Natural killer cell treated with Interleukin-12 subunit alpha and Interleukin-12 subunit beta and Interleukin-15 and Interleukin-18, amount 100 ng/mL, for 72 hours (primary cell): ENCODE results near the gene TNFRSF1B. TPM values are rescaled to one million over a fixed set of nuclear protein-coding genes. Genes with fewer than 3 reads are reported as not detected.

ENCODE experiments used
- ATAC-seq, 2 donors: fragments of 150-1000 bp; cut with Tn5 transposase in 1 of 2; sonication (Bioruptor Pico), chemical (Tn5 transposase) in 1 of 2; 2 replicates each; pipeline ENCODE4 v1.10.0; 2021
- DNase-seq: peaks from one replicate; pipeline ENCODE4 v3.0.0; 2022; ENCODE audit warnings: low spot score
- H3K27ac Mint-ChIP-seq, 2 donors: 1 replicate in 1 of 2; 2 replicates in 1 of 2; pipeline ENCODE4 v1.8.0; 2022; ENCODE audit warnings: mixed read lengths in 2 of 2, mild to moderate bottlenecking in 1 of 2, moderate library complexity in 1 of 2
- H3K27me3 Mint-ChIP-seq, 2 donors: 1 replicate in 1 of 2; 2 replicates in 1 of 2; pipeline ENCODE4 v1.8.0; 2022; ENCODE audit warnings: mixed read lengths in 2 of 2
- H3K36me3 Mint-ChIP-seq: one replicate; pipeline ENCODE4 v1.8.0; 2022; ENCODE audit warnings: mixed read lengths
- H3K4me1 Mint-ChIP-seq, 2 donors: 1 replicate in 1 of 2; 2 replicates in 1 of 2; pipeline ENCODE4 v1.8.0; 2022; ENCODE audit warnings: low read depth in 2 of 2, mixed read lengths in 2 of 2, mild to moderate bottlenecking in 1 of 2
- H3K4me3 Mint-ChIP-seq: one replicate; pipeline ENCODE4 v1.8.0; 2022; ENCODE audit warnings: mixed read lengths
- H3K9me3 Mint-ChIP-seq: 2 replicates; pipeline ENCODE4 v1.8.0; 2022; ENCODE audit warnings: mixed read lengths
- total RNA-seq, 2 donors: library from RNA; stranded (reverse); gene quantifications; one replicate each; pipeline ENCODE4 v1.2.3, GENCODE V29; 2022

The TNFRSF1B gene
- total RNA-seq, 2 donors from 2014 or later, result 452 to 479 TPM

DNA sequence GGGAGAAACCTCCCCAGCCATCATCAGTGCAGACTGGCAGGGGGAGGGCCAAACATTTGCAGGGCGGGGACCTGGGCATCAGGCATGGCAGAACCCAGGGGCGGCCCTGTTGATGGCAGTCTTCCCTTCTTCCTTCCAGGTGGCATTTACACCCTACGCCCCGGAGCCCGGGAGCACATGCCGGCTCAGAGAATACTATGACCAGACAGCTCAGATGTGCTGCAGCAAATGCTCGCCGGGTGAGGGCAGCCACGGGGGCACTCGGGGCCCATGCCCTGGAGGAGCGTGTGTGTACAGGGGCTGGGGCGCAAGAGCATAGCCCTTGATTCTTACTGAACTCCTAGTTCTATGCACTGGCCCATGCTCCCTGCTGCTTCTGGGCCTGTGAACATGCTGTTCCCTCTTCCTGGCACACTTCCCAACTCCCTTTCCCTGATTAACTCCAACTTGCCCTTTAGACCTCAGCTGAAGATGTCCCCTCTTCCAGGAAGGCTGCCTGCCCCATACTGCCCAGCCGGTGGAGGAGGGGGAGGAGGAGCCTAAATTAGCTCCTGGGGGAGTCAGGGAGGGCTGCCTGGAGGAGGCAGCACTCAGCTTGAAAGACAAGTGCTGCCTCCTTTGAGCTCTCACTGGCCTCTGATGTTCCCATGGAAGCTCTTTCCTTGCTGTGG lies 22.0 kb downstream of the TNFRSF1B start:
- Mint-ChIP-seq H3K9me3 (no peaks in the 10 kb centered on the region), H3K4me3 (no peak overlapping the region), H3K27me3 (no peaks in the 10 kb centered on the region), H3K4me1 (peaks cover 36 to 65% of the 10 kb centered on the region in 2 donors), H3K27ac (peak overlapping the region; percentile 69 to 82), H3K36me3 (peaks cover 13% of the 10 kb centered on the region)
- no peak for ATAC-seq
- DNase-seq, result no peak

DNA sequence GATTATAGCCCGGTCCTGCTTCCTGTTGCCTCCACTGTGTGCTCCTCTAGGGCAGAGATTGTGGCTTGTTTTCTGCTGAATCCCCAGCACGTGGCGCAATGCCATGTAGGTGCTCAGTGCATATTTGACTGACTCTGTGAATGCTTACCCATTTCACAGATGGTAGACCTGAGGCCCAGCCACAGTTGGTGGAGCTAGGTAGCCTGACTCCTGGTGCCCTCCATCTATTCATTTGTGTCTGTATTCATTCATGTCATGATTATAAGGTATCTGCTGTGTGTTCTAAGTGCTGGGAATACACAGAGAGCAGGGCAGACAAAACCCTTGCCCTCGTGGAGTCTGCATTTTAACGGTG lies 22.5 kb downstream of the TNFRSF1B start:
- Mint-ChIP-seq H3K27ac (peak overlapping the region; percentile 69 to 82), H3K4me3 (no peak overlapping the region), H3K9me3 (no peaks in the 10 kb centered on the region), H3K36me3 (peaks cover 16% of the 10 kb centered on the region), H3K27me3 (no peaks in the 10 kb centered on the region), H3K4me1 (peaks cover 36 to 65% of the 10 kb centered on the region in 2 donors)
- no peak for ATAC-seq
- no peak for DNase-seq

DNA sequence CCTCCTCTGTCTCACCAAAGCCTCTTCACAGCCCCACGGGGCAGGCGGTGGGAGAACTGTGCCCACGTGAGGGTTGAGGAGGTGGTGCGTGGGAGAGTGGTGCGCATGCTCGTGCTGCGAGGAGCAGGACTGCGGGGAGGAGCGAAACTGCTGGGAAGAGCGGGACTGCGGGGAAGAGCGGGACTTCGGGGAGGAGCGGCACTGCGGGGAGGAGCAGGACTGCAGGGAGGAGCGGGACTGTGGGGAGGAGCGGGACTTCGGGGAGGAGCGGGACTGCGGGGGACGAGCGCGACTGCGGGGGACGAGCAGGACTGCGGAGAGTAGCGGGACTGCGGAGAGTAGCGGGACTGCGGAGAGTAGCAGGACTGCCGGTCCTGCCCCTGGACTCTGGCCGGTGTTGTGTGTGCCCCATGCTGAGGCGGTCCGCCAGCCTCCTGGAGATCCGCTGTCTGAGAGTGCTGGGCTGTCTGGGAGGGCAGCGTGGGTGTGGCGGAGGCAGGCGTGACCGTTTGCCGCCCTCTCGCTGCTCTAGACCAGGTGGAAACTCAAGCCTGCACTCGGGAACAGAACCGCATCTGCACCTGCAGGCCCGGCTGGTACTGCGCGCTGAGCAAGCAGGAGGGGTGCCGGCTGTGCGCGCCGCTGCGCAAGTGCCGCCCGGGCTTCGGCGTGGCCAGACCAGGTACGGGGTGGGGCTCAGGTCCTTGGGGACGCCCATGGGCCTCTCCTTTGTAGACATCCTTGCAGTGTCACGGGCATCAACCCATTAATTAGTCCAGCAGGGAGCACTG lies 24.6 kb downstream of the TNFRSF1B start:
- DNase-seq, result no peak
- ATAC-seq, result no peak
- Mint-ChIP-seq H3K36me3 (peaks cover 21% of the 10 kb centered on the region), H3K9me3 (no peaks in the 10 kb centered on the region), H3K27me3 (no peaks in the 10 kb centered on the region), H3K4me1 (peaks cover 43 to 62% of the 10 kb centered on the region in 2 donors), H3K4me3 (no peak overlapping the region), H3K27ac (peak overlapping the region in 1 of 2 donors; percentile 69)

DNA sequence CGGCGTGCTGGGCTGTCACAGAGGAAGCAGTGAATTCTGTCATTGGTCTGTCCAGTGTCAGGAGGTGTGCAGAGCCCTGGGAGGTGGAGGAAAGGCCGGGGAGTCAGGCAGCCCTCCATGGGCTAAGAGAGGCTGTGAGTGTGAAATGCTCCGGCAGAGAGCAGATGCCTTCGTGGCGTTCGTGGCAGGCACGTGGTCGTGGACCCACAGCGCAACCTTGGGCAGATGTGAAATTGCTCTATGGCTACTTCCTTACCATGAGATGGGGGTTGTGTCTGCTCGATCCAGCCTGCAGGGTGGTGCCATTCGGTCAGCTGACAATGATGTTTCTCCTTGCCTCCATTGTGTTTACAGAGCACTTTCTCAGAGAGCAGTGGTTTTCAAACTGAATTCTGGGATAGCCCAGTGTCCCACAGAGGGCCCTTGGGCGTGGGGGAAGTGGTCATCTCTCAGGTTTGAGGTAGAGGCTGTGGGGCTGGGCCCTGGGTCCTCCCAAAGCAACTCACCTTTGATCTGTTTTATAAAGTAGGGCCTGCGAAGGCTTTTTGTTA lies 27.9 kb downstream of the TNFRSF1B start:
- H3K9me3 Mint-ChIP-seq, result no peaks in the 10 kb centered on the region
- H3K27ac Mint-ChIP-seq, result peak overlapping the region; percentile 59 to 80
- no peaks in the 10 kb centered on the region for H3K27me3 Mint-ChIP-seq
- peaks cover 23 to 39% of the 10 kb centered on the region in 2 donors for H3K4me1 Mint-ChIP-seq
- H3K36me3 Mint-ChIP-seq, result peaks cover 13% of the 10 kb centered on the region
- ATAC-seq (no peak), DNase-seq (no peak)
- H3K4me3 Mint-ChIP-seq, result no peak overlapping the region

DNA sequence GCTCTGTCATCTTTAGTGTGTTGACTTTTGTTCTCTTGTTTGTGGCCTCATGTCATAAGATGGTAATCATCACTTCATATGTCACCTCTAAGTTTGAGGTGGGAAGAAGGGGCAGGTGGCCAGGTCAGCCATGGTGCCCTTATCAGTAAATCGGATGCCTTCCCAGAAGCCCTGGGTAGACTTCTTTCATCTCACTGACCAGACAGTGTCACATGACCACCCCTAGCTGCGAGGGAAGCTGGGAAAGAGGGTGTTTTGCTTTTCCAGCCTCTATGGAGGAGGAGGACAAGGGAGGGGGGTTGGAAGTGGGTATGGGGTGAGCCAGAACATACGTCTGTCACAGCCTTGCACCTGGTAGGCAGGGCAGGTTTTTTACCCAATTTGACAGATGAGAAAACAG lies 28.6 kb downstream of the TNFRSF1B start:
- no peaks in the 10 kb centered on the region for H3K27me3 Mint-ChIP-seq
- no peak overlapping the region for H3K4me3 Mint-ChIP-seq
- H3K9me3 Mint-ChIP-seq, result no peaks in the 10 kb centered on the region
- H3K36me3 Mint-ChIP-seq, result peaks cover 11% of the 10 kb centered on the region
- DNase-seq (no peak), ATAC-seq (no peak)
- peak overlapping the region; percentile 59 to 80 for H3K27ac Mint-ChIP-seq
- H3K4me1 Mint-ChIP-seq, result peaks cover 24 to 37% of the 10 kb centered on the region in 2 donors

DNA sequence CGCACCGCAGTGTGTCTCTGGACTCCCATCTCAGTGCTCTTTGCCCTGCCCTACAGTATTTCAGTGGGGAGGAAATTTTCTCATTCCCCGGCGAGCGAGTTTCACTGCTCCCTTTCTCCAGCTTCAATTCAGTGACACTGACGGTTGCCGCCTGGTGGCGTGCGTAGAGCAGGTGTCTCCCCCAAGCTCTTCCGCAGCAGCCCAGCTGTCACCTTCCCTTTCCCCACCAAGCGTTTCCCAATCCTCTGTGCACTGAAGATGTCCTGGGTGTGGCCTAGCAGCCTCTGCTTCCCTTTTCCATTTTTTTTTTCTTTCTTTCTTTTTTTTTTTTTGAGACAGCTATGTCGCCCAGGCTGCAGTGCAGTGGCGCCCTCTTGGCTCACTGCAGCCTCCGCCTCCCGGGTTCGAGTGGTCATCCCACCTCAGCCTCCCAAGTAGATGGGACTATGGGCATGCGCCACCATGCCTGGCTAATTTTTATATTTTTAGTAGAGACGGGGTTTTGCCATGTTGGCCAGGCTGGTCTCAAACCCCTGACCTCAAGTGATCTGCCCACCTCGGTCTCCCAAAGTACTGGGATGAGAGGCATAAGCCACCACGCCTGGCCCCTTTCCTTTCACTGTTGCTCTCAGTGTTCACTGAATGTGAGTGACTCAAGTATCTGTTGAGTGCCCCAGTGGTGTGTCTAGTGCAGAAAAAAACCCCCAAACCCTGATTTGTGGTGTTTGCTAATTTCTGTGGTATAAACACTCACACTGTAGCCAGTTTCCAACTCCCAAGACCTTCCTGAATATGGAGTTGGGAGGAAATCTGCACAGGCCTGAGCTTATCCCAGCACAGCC lies 30.1 kb downstream of the TNFRSF1B start:
- no peak overlapping the region for H3K4me3 Mint-ChIP-seq
- no peak for ATAC-seq
- H3K36me3 Mint-ChIP-seq, result peaks cover 11% of the 10 kb centered on the region
- H3K9me3 Mint-ChIP-seq, result no peaks in the 10 kb centered on the region
- no peaks in the 10 kb centered on the region for H3K27me3 Mint-ChIP-seq
- DNase-seq, result no peak
- peak overlapping the region in 1 of 2 donors; percentile 66 for H3K27ac Mint-ChIP-seq
- peaks cover 30 to 36% of the 10 kb centered on the region in 2 donors for H3K4me1 Mint-ChIP-seq

DNA sequence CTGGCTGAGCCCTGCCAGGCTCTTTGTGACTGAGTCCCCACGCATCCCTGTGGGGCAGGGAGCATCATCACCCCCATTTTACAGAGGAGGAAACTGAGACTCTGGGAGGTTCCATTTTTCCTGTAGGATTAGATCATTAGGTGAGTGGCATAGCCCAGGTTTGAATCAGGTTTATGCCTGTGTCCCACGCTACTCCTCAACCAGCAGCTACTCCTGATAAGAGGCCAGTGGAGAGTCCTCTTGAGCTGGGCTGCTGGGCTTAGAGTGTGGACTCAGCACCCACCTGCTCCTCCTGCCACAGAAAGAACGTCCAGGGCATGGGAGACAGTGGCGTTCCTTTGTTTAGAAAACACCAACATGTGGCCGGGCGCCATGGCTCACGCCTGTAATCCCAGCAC lies 30.7 kb downstream of the TNFRSF1B start:
- H3K4me1 Mint-ChIP-seq, result peaks cover 34 to 40% of the 10 kb centered on the region in 2 donors
- ATAC-seq, result no peak

DNA sequence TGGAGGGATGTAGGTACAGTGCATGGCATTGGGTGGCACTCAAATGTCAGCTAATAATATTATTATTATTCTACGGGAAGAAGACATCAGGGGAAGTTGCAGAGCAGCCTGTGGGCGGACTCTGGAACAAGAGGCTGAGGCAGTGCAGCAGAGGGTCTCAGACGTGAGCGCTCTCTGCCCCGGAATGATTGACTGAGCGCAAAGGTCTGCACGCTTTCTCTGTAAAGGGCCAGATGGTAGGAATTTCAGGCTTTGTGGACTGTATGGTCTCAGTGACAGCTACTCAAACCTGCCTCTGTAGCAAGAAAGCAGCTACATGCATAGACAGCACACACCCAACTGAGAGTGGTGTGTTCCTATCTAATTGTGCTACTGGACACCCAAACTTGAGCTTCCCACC lies 33.4 kb downstream of the TNFRSF1B start:
- H3K4me1 Mint-ChIP-seq, result peaks cover 37 to 47% of the 10 kb centered on the region in 2 donors
- H3K9me3 Mint-ChIP-seq, result no peaks in the 10 kb centered on the region

More for the DNA sequence above, 30.7 kb downstream of the TNFRSF1B start:
- no peak for DNase-seq
- no peaks in the 10 kb centered on the region for H3K9me3 Mint-ChIP-seq
- peak overlapping the region in 1 of 2 donors; percentile 66 for H3K27ac Mint-ChIP-seq
- no peak overlapping the region for H3K4me3 Mint-ChIP-seq
- peaks cover 14% of the 10 kb centered on the region for H3K36me3 Mint-ChIP-seq
- no peaks in the 10 kb centered on the region for H3K27me3 Mint-ChIP-seq

DNA sequence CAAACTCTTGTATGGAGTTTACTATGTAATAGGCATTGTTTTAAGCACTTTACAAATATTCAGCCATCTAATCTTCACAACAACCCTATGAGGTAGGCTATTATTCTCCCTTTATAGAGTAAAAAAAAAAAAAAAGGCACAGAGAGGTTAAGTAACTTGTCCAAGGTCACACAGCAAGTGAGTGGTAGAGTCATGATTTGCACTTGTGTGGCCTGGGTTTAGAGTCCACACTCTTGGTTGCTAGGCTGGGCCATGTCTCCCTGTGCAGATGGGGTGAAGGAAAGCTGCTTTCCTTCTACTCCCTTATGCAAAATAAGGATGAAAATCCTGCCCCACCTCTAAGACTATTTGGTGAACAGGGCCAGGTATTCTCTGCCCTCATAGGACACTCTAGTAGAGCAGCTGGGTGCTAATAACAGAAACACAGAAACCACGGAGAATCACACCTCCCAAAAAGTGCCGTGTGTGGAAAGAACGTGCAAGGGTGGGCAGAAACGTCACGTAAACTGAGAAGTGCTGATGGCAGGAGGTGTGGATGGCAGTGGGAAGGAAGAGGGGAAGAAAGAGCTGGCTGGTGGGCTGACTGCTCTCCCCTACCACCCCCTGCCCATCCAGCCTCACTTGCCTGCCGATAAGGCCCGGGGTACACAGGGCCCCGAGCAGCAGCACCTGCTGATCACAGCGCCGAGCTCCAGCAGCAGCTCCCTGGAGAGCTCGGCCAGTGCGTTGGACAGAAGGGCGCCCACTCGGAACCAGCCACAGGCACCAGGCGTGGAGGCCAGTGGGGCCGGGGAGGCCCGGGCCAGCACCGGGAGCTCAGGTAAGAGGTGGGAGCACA lies 34.8 kb downstream of the TNFRSF1B start:
- no peak for DNase-seq
- Mint-ChIP-seq H3K36me3 (peaks cover 6% of the 10 kb centered on the region), H3K27me3 (no peaks in the 10 kb centered on the region), H3K4me3 (peak overlapping the region; percentile 78), H3K4me1 (peaks cover 40 to 51% of the 10 kb centered on the region in 2 donors), H3K27ac (peak overlapping the region; percentile 74 to 81), H3K9me3 (no peaks in the 10 kb centered on the region)
- peak; percentile 55 to 75 for ATAC-seq

More for the DNA sequence above, 33.4 kb downstream of the TNFRSF1B start:
- DNase-seq (no peak), ATAC-seq (no peak)
- Mint-ChIP-seq H3K27ac (peak overlapping the region in 1 of 2 donors; percentile 71), H3K36me3 (peaks cover 8% of the 10 kb centered on the region), H3K4me3 (no peak overlapping the region), H3K27me3 (no peaks in the 10 kb centered on the region)

DNA sequence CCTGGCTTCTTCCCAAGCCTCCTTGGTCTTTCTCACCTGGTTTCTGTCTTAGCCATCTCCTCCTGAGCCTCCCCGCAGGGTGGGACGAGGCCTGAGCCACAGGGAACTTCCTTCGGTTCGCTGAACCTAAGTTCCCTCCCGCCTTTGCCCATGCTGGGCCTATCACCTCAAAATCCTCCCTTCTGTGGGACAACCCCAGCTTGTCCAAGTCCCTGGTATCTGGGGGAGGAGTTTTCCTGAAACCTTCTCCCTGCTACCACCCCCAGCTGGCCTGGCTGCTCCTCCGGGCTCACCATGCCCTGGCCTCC lies 35.4 kb downstream of the TNFRSF1B start:
- ATAC-seq (no peak), DNase-seq (no peak)
- Mint-ChIP-seq H3K27me3 (no peaks in the 10 kb centered on the region), H3K4me1 (peaks cover 40 to 51% of the 10 kb centered on the region in 2 donors), H3K9me3 (no peaks in the 10 kb centered on the region), H3K4me3 (peak overlapping the region; percentile 54), H3K27ac (peak overlapping the region; percentile 74 to 81), H3K36me3 (peaks cover 6% of the 10 kb centered on the region)

DNA sequence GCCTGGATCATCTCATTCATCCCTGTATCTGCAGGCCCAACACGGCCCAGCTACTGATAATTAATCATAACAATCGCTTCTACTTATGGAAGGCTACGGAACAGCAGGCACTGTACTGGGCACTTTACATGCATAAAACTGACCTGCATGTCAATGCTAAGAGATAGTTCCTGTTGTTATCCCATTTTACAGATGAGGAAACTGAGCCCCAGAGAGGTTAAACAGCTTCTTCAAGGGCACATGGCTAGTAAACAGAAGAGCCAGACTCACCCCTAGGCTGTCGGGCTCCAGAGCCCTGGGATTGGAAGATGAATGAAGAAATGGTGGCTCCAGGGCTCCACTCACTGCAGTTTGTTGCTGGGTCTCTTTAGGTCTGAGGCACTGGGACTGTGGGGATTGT lies 35.8 kb downstream of the TNFRSF1B start:
- no peak for DNase-seq
- H3K9me3 Mint-ChIP-seq, result no peaks in the 10 kb centered on the region
- H3K4me3 Mint-ChIP-seq, result peak overlapping the region; percentile 54
- H3K4me1 Mint-ChIP-seq, result peaks cover 40 to 47% of the 10 kb centered on the region in 2 donors
- no peaks in the 10 kb centered on the region for H3K27me3 Mint-ChIP-seq
- H3K36me3 Mint-ChIP-seq, result peaks cover 6% of the 10 kb centered on the region
- no peak for ATAC-seq
- peak overlapping the region; percentile 74 to 81 for H3K27ac Mint-ChIP-seq

DNA sequence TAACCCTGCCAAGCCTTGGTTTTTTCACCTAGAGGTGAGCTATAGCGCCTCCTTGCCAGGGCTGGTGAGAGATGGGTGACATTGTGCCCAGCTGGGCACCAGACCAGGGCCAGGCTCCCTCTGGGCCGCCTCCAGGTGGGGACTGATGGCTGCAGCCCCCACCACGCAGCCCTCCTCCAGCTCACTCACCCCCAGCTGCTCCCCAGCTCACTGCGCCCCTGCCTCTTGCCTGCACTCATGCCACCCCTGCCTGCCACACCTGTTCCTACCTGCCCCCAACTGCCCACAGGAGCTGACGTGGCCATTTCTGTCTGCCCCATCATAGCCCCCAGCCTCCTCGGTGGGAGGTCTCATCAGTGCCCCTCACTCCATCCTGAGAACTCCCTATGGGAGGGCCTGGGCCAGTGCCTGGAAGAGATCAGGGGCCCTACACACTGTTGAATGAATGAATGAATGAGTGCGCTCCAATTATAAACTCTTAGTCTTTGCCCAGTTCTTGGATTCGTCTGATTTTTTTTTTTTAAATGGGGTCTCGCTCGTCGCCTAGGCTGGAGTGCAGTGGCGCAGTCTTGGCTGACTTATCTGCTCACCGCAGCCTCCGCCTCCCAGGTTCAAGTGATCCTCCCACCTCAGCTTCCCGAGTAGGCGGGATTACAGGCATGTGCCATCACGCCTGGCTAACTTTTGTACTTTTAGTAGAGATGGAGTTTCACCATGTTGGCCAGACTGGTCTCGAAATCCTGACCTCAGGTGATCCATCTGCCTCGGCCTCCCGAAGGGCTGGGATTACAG lies 36.6 kb downstream of the TNFRSF1B start:
- peak overlapping the region; percentile 48 for H3K4me3 Mint-ChIP-seq
- DNase-seq (no peak), ATAC-seq (no peak)
- peak overlapping the region; percentile 74 to 81 for H3K27ac Mint-ChIP-seq
- H3K9me3 Mint-ChIP-seq, result no peaks in the 10 kb centered on the region
- peaks cover 6% of the 10 kb centered on the region for H3K36me3 Mint-ChIP-seq
- peaks cover 47 to 50% of the 10 kb centered on the region in 2 donors for H3K4me1 Mint-ChIP-seq
- no peaks in the 10 kb centered on the region for H3K27me3 Mint-ChIP-seq
